GM18526 (cell line): Measurements from ENCODE around the gene EPHA3.

ENCODE experiments used
- POLR2A ChIP-seq: IDR thresholded peaks from 3 replicates; pipeline ENCODE4 v1.6.1; 2011; ENCODE audit not compliant: insufficient read length; ENCODE audit errors: extremely low read depth

The EPHA3 gene

DNA sequence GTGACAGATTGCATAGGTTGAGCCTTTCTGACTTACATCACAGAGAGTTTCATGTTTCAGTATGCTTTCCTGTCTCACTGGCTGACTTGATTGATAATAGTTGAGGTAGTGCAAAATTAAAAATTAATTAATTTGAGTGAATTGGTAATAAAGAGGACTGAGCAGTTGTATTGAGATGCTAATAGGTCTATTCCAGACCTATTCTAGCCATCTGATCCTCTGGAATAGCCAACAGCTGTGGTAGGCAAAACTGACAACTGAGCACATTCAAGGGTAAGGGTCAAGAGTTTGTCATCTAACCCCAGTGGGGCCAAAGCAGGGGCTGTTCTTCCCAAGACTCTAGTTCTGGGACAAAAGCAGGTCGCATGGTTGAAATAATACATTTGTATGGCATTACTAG, 132.4 kb downstream of the EPHA3 start:
- no peak for TF ChIP-seq POLR2A

GRCh38 chr3:89245612-89246011, 138.2 kb downstream of the EPHA3 start:
- no peak for TF ChIP-seq POLR2A

- no peak for TF ChIP-seq POLR2A
These were observed 138.9 kb downstream of the EPHA3 start for GRCh38 chr3:89246326-89246725.

DNA sequence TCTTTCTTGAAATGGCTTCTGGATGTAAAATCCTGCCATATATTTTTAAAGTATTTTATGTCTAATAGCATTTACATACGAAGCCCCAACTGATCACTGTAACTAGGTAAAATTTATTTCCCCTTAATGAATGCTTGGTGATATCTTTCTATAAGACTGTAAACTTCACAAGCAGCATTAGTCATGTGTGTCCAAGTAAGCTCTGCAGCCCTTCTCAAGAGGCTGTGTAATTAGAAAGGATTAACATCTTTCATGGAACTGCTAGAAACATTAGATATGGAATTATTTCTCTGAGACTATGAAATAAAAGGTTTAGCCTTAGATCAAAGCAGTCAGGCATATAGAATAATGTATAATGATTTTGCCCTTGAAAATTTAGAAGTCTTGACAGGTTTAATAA, 143.3 kb downstream of the EPHA3 start:
- TF ChIP-seq POLR2A: no peak

GRCh38 chr3:89252016-89252415, 144.6 kb downstream of the EPHA3 start:
- TF ChIP-seq POLR2A: no peak

GRCh38 chr3:89252860-89253259, 145.4 kb downstream of the EPHA3 start:
- no peak for TF ChIP-seq POLR2A

DNA sequence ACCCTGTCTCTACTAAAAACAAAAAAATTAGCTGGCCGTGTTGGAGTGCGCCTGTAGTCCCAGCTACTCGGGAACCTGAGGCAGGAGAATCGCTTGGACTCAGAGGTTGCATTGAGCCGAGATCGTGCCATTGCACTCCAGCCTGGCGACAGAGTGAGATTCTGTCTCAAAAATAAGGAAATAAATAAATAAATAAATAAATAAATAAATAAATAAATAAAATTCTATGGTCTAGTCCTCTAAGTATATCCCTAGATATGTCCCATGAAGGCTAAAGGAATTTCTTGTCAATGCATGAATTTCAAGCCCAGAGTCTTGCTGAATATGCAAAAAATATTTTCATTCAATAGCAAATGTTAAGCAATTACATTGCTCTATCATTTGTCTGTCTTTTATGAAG, 149.0 kb downstream of the EPHA3 start:
- no peak for TF ChIP-seq POLR2A

GRCh38 chr3:89256882-89257281, 149.5 kb downstream of the EPHA3 start:
- TF ChIP-seq POLR2A: no peak

DNA sequence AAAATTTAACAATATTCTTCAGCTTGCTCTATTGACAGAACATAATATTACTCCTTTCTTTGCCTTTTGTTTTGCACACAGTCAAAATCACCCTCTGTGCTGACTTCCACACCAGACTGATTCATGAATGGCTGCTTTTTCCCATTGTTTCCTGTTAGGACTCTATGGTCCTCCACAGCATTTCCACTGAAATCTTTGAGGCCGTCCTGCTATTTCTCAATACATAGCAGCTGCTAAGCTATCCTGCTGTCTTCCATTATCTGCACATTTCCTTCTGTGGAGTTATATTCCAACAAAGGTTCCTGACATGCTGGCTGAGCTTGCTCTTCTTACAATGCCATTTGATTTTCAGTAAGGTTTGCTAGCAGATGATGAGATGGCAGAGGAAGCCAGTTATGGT, 153.3 kb downstream of the EPHA3 start:
- TF ChIP-seq POLR2A: no peak

GRCh38 chr3:89261673-89262072, 154.3 kb downstream of the EPHA3 start:
- TF ChIP-seq POLR2A: no peak

DNA sequence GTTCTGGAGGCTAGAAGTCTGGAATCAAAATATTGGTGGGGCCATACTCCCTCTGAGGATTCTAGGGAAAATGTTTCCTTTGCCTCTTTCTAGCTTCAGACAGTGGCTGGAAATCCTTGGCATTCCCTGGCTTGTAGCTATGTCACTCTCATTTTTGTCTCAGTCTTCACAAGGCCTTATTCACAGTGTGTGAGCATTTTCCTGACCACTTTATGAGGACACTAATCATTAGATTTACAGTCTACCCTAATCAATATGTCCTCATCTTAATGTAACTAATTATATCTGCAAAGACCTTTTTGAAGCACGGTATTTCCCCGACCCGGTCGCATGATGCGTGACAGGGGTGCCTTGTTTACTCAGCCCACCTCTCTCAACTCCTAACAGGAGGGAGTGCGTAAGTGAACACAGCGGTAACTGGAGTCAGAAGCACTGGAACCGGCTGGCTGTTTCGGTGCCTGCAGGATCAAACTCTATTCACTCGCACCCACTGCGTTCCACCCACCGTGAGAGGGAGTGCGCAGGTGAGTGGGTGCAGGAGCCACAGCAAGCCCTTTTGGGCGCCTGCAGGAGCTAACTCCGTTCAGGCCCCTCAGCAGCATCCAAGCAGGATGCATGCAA, 155.0 kb downstream of the EPHA3 start:
- TF ChIP-seq POLR2A: no peak

DNA sequence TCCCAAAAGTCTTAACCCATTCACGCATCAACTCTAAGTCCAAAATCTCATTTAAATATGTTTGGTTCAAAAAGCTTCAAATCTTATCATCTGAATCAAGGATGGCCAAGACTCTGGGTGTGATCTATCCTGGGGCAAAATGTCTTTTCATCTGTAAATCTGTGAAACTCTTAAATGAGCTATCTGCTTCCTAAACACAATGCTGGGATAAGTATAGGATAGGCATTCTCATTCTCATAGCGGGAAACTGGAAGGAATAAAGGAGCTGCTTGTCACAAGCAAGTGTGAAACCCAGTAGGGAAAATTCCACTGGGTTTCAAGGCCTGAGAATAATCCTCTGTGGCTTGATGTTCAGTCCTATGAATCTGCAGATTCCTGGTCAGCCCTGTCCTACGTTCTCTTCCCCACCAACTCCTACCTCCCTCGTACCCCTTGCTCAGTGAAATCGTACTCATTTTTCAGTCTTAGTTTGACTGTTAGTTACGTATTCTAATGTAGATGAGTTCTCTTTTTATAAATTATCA, 156.7 kb downstream of the EPHA3 start:
- no peak for TF ChIP-seq POLR2A

GRCh38 chr3:89266074-89266473, 158.7 kb downstream of the EPHA3 start:
- no peak for TF ChIP-seq POLR2A

DNA sequence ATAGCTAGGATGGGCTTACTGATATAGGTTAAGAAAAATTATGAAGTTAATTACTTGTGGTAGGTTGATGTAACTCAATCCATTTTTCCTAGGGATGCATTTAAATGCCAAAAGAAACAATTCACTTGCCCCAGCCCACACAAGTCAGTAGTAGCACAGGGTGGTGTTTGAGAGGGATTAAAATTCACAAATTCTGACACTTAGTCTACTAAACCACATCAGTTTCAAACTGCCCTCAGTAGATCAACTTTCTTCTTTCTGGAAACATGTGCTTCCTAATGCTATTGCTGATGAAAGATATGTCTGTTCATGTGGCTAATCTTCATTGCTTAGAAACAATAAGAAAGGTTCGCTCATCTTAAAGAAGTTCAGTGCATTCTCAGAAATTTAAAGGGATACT, 160.6 kb downstream of the EPHA3 start:
- no peak for TF ChIP-seq POLR2A

DNA sequence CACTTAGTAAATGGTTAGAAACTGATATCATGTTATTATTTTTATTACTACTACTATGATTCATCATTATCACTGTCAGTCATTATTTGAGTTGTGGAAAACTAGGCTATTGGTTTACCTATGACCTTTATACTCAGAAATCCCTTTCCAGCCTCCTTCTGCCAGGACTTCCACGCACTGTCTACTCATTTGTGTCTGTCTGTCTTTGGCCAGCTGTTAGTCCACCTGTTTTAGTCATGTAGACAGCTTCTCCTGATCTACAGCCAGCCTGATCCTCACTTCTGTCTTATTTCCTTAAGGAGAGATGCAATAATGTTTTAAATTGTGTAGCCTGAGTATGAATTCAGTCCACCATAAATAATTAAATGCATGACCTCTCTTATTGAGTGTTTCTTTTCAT, 162.8 kb downstream of the EPHA3 start:
- no peak for TF ChIP-seq POLR2A

DNA sequence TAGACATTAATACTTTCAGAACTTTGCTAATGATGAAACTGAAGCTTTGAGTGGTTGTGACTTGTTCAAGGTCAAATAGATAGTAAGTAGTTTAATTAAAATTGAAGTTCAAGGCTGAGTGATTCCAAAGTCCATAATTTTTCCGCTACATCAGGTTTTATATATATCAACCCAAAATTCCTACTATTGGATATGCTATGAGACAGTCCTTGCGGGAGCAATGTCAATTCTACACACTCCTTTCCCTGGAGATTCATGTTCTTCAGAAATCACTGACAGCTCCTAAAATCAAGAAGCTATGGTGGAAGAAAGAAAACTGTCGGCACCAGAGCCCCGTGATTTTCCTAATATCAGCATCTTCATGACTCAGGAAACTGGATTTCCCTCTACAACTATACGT, 167.6 kb downstream of the EPHA3 start:
- no peak for TF ChIP-seq POLR2A

GRCh38 chr3:89276116-89276515, 168.7 kb downstream of the EPHA3 start:
- TF ChIP-seq POLR2A: no peak

GRCh38 chr3:89278302-89279025, 171.0 kb downstream of the EPHA3 start:
- TF ChIP-seq POLR2A: no peak

- TF ChIP-seq POLR2A: no peak
These were observed 172.9 kb downstream of the EPHA3 start for GRCh38 chr3:89280301-89280700.
